ENCODE results near the gene FRMPD4.

The FRMPD4 gene

GRCh38 chrX:12489341-12489740 is 351.1 kb downstream of the FRMPD4 start:
- TF ChIP-seq GATA3 (IDR thresholded peaks at IDR 0.05; ENCODE audit: low read depth, low read length) (no peak), GATA2 (IDR thresholded peaks at IDR 0.05; ENCODE audit: low read depth, low read length) (no peak)

- TF ChIP-seq GATA2 (IDR thresholded peaks at IDR 0.05; ENCODE audit: low read depth, low read length), result no peak
- no peak for TF ChIP-seq GATA3 (IDR thresholded peaks at IDR 0.05; ENCODE audit: low read depth, low read length)
Observed at GRCh38 chrX:12494400-12495138, 356.3 kb downstream of the FRMPD4 start.

GRCh38 chrX:12496343-12496742 is 358.1 kb downstream of the FRMPD4 start:
- TF ChIP-seq GATA2 (IDR thresholded peaks at IDR 0.05; ENCODE audit: low read depth, low read length), result no peak
- TF ChIP-seq GATA3 (IDR thresholded peaks at IDR 0.05; ENCODE audit: low read depth, low read length), result no peak

- no peak for TF ChIP-seq GATA2 (IDR thresholded peaks at IDR 0.05; ENCODE audit: low read depth, low read length)
- no peak for TF ChIP-seq GATA3 (IDR thresholded peaks at IDR 0.05; ENCODE audit: low read depth, low read length)
Observed at GRCh38 chrX:12497832-12498591, 359.7 kb downstream of the FRMPD4 start.

- no peak for TF ChIP-seq GATA2 (IDR thresholded peaks at IDR 0.05; ENCODE audit: low read depth, low read length)
- no peak for TF ChIP-seq GATA3 (IDR thresholded peaks at IDR 0.05; ENCODE audit: low read depth, low read length)
Observed at GRCh38 chrX:12505127-12505526, 366.9 kb downstream of the FRMPD4 start.

GRCh38 chrX:12526306-12526705 is 388.0 kb downstream of the FRMPD4 start:
- no peak for TF ChIP-seq GATA2 (IDR thresholded peaks at IDR 0.05; ENCODE audit: low read depth, low read length)
- TF ChIP-seq GATA3 (IDR thresholded peaks at IDR 0.05; ENCODE audit: low read depth, low read length), result no peak

- TF ChIP-seq GATA3 (IDR thresholded peaks at IDR 0.05; ENCODE audit: low read depth, low read length), result no peak
Observed at GRCh38 chrX:12548341-12548740, 410.1 kb downstream of the FRMPD4 start.

- TF ChIP-seq GATA3 (IDR thresholded peaks at IDR 0.05; ENCODE audit: low read depth, low read length) (no peak), GATA2 (IDR thresholded peaks at IDR 0.05; ENCODE audit: low read depth, low read length) (no peak)
Observed at GRCh38 chrX:12548746-12549145, 410.5 kb downstream of the FRMPD4 start.

GRCh38 chrX:12554206-12554605 is 415.9 kb downstream of the FRMPD4 start:
- no peak for TF ChIP-seq GATA2 (IDR thresholded peaks at IDR 0.05; ENCODE audit: low read depth, low read length)
- no peak for TF ChIP-seq GATA3 (IDR thresholded peaks at IDR 0.05; ENCODE audit: low read depth, low read length)

GRCh38 chrX:12563121-12563520 is 424.8 kb downstream of the FRMPD4 start:
- TF ChIP-seq GATA3 (IDR thresholded peaks at IDR 0.05; ENCODE audit: low read depth, low read length), result no peak
- no peak for TF ChIP-seq GATA2 (IDR thresholded peaks at IDR 0.05; ENCODE audit: low read depth, low read length)

GRCh38 chrX:12564221-12564620 is 425.9 kb downstream of the FRMPD4 start:
- TF ChIP-seq GATA3 (IDR thresholded peaks at IDR 0.05; ENCODE audit: low read depth, low read length), result no peak
- no peak for TF ChIP-seq GATA2 (IDR thresholded peaks at IDR 0.05; ENCODE audit: low read depth, low read length)

- TF ChIP-seq GATA3 (IDR thresholded peaks at IDR 0.05; ENCODE audit: low read depth, low read length) (no peak), GATA2 (IDR thresholded peaks at IDR 0.05; ENCODE audit: low read depth, low read length) (no peak)
Observed at GRCh38 chrX:12567857-12568256, 429.6 kb downstream of the FRMPD4 start.

GRCh38 chrX:12570859-12571501 is 432.7 kb downstream of the FRMPD4 start:
- TF ChIP-seq GATA3 (IDR thresholded peaks at IDR 0.05; ENCODE audit: low read depth, low read length), result no peak
- no peak for TF ChIP-seq GATA2 (IDR thresholded peaks at IDR 0.05; ENCODE audit: low read depth, low read length)

GRCh38 chrX:12579311-12579710 is 441.0 kb downstream of the FRMPD4 start:
- no peak for TF ChIP-seq GATA3 (IDR thresholded peaks at IDR 0.05; ENCODE audit: low read depth, low read length)
- no peak for TF ChIP-seq GATA2 (IDR thresholded peaks at IDR 0.05; ENCODE audit: low read depth, low read length)

GRCh38 chrX:12580548-12580947 is 442.3 kb downstream of the FRMPD4 start:
- TF ChIP-seq GATA3 (IDR thresholded peaks at IDR 0.05; ENCODE audit: low read depth, low read length) (no peak), GATA2 (IDR thresholded peaks at IDR 0.05; ENCODE audit: low read depth, low read length) (no peak)

All from SH-SY5Y (cell line).